Stimulated activated CD8-positive, alpha-beta memory T cell treated with anti-CD3 and anti-CD28 coated beads, Interleukin-12 subunit alpha, Interleukin-12 subunit beta, amount 100 ng/mL, for 4 hours (primary cell): Measurements from ENCODE around the gene MDM2.
"Not testable (repeated sequence)": the region's sequence is repeated elsewhere in the genome, so short reads cannot be mapped to it uniquely, and the experiment has no call there.

ENCODE experiments used
- DNase-seq: peaks from one replicate; pipeline ENCODE4 v3.0.0-alpha.2; 2020; ENCODE audit warnings: low read depth

Gene MDM2

DNA sequence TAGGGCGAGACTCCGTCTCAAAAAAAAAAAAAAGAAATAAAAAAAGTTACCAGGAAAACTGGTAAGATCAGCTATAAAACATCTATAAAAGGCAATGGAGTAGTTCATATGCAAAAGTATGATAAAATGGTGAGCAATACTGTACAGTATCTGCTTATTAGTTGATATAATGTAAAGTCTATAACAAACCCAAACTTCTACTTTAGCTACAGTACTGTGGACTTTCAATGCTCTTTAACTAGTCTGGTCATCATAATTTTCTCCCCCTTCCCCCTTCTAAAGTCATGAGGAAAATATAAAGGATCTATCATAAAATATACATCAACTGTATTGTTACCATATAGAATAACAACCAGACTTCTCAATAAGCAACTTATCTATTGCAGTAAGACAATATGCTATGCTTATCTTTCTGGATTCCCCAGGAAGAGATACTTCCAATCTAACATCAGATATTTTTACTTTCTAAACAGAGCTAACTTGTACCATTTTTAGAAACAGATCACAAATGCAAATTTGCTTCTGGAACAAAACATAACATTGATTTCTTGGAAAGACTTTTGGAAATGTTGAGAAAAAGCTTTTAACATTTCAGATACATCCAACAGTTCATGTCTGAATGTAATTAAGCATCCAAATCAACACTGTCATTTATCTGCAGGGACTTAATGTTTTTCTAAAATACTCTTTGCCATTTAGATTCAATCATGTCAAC is 43.8 kb downstream of the MDM2 start:
- no peak for DNase-seq

DNA sequence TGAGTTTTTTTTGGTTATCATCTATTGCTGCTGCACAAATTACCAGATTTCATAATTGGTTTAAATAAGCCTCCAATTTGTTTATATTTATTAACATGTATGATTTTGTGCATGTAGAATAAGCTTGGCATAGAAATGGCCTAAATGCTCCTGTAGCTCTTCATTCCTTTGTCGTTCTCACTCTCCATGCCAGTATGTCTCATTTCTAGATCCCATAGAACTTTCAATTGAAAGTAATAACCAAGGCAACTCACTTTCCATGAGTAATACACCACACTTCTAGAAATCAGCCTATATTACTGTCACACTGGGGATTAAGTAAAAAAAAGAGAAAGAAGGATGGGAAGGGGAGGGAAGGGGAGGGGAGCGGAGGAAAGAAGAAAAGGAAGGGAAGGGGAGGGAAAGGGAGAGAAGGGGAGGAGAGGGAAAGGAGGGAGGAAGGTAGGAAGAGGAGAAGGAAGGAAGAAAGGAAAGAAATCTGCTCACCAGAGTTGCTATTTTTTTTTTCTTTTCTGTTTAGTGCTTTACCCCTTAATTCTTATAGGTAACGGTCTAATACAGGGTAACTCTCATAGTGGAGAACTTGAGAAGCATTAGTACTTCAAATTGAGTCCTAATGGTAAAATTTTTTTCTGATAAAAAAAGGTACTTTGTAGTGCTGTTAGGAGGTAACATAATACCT is 45.6 kb downstream of the MDM2 start:
- no peak for DNase-seq

DNA sequence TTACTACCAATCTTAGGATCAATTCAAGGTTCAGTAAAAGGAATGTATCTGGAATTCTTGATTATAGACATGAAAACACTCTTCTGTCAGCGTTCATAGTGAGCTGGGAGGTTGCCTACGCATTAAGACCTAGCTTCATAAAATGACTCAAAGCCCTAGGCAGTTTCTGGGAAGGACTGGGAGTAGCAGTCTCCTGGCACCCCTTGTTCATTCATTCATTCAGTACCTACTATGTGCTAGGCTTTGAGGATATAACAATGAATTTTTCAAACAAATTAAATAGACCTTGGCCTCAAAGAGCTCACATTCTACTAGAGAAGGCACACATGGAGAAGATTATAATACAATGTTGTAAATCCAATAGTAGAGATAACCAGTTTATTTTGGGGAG is 46.1 kb downstream of the MDM2 start:
- DNase-seq: no peak

DNA sequence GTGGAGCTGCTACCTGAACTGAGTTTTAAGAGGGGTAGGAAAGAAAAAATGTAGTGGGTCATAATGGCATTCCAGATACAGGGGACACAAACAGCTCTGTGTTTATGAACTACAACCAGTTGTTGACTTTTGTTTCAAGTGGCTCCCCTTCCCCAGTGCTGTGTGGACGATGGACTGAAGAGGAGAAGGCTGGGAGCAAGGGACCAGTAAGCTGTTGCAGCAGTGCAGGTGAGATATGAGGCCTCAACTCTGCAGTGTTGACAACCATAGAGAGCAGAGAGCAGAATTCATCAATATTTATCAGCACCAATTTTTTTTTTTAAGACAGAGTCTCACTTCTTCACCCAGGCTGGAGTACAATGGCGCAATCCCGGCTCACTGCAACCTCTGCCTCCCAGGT is 46.6 kb downstream of the MDM2 start:
- DNase-seq: no peak

DNA sequence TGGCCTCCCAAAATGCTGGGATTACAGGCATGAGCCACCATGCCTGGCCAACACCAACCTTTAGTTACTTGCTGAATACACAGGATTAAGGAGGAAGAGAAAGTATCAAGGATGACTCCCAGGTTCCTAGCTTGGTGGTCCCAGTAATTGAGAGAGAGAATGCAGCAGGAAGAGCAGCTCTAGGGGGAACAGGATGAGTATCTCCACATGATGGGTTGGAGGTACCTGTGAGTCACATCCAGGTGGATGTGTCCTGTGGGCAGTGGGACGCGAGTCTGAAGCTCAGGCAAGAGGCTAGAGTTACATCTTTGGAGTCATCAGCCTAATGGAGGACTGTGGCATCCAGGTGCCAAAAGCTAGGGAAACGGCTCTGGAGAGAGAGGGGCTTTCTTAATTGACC is 47.1 kb downstream of the MDM2 start:
- DNase-seq: no peak

DNA sequence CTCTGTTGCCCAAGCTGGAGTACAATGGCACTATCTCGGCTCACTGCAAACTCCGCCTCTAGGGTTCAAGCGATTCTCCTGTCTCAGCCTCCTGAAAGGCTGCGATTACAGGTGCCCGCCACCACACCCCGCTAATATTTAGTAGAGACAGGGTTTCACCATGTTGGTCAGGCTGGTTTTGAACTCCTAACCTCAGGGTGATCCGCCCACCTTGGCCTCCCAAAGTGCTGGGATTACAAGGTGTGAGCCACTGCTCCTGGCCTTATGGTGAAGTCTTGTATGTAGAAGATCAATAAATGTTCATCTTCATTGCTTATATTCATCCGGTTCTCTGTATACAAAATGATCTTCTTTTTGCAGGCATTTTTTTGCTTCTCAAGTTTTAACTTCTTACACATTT is 47.8 kb downstream of the MDM2 start:
- no peak for DNase-seq

DNA sequence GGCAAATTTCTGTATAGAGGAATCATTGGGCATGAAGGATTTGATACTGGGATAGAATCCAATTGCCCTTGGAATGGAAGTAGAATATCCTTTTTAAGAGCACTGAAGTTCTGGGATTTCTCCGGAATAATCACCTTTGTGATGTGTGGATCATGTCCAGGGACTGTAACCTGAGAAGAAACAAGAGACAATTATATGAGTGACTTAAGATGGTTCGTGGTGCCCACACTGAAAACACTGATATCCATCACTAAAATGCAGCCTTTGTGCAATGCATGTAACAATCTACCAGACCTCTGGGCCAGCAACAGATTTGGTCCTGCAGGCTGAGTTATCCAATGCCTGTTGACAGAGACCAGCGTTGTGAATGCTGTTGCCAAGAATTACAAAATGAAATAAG is 48.5 kb downstream of the MDM2 start:
- no peak for DNase-seq

DNA sequence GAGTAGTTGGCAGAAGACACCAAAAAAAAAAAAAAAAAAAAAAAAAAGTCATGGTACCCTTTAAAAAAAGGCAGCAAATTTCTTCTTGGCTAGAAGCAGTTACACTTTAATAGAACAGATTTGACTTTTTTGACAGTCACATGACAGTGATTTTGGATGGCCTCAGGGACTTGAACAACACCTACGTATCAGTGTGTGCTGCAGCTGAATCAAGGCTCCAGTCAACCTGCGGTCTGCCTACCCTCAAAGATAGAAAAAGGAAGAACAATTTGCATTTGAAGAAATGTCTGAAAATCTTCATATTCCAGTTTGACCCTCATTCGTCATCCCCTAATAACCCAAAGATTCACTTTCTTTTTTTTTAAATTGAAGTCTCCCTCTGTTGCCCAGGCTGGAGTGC is 53.9 kb downstream of the MDM2 start:
- no peak for DNase-seq

DNA sequence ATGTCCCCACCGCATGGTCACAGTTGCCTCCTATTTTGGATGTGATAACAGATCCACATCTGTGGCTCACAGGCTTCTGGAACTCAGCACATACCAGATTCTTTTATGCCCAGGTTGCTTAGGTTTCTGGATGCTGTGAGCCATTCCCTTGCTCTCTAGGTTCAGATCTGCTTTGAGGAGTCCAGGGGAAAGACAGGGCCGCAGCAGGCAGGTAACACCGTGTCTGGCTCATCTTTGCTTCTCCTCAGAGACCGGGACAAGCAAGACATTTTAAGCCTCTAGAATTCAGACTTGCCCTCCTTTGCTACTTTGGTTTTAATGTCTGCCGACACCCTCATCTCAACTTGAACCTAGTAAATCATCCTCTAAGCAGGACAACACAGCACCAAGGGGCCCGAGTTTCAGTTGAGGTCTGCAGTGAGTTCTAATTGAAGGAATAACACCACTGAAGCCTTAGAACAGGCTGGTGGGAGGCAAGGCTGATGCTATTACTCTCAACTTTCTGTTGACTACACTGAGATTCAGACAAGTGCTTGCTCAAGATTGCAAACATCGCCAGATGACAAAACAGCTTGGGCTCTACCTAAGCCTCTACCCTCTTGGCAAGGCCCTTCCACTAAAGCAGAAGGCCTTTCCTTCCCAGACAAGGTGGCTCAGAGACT is 55.3 kb downstream of the MDM2 start:
- DNase-seq: no peak

DNA sequence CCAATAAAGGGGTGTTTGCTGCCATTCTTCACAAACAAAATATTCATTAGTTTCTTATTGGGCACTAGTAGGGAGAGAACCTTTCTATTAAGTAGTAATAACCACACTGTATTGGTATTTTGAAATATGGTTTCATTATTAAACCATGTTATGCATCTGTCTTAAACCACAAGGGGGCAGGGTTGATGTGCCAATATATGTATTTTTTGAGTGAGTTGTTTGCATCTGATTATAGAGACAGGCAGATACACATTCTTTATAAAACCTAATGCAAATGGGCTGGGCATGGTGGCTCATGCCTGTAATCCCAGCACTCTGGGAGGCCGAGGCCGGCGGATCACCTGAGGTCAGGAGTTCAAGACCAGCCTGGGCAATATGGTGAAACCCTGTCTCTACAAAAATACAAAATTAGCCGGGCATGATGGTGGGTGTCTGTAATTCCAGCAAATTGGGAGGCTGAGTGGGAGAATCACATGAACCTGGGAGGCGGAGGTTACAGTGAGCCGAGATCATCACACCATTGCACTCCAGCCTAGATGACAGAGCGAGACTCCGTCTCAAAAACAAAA is 56.0 kb downstream of the MDM2 start:
- DNase-seq: not testable (repeated sequence)

DNA sequence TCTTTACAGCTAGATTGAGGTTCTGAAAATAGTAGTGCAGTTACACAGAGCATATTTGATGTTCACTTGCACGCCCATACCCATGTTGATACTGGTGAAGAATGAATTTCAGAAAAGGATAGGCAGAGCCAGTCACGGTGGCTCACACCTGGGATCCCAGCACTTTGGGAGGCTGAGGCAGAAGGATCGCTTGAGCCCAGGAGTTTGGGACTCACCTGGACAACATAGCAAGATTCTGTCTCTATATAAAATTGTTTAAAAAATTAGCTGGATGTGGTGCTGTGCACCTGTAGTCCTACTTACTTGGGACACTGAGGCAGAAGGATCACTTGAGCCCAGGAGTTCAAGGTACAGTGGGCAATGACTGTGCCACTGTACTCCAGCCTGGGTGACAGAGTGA is 56.6 kb downstream of the MDM2 start:
- no peak for DNase-seq

DNA sequence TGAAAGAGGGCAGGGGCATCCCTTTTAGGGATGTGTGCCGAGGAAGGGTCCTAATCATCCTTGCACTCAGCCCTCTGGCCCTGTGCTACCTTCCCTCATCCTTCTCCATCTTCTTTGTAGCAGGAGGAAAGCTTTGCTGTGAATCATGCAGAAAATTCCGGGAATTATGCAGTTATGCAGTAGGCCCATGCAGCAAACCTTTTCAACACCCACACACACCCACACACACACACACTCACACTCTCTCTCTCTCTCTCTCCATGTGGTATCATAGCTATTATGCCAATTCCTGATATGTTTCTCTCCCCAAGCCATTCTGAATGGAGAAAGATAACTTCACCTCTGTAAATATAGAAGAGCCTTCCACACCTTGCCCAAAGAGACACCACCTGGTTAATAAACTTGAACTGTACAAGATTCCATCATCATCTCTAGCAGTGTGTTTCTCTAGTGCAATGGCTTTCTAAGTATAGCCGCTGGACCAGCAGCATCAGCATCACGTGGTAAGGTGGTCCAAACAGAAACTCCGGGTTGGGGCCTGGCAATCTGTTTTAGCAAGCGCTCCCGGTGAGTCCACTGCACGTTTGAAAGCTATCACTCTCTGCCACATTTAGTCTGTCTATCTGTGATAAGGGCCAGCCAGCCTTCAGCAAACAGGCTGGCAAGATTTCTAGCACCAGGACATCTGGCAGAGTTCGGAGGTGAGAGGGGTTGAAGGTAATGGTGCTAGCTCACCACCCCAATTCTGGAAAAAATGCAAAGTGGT is 57.6 kb downstream of the MDM2 start:
- DNase-seq: no peak

DNA sequence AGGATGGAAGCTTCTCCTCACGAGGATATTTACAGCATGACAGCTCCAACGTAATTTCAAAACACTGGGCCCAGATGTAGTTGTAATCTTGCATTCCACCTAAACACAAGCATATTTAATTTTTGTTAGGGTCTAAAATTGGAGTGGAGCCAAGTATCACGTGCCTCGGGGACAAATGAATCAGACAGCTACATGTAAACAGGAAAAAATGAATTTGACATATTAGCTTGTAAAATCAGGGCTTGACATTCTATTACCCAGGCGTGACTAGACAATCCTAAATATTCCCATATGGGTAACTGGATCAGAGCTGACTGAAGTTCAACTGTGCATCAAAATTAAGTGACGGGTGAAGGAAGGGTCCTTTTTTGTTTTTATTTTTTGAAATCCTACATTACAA is 59.0 kb downstream of the MDM2 start:
- DNase-seq: no peak

DNA sequence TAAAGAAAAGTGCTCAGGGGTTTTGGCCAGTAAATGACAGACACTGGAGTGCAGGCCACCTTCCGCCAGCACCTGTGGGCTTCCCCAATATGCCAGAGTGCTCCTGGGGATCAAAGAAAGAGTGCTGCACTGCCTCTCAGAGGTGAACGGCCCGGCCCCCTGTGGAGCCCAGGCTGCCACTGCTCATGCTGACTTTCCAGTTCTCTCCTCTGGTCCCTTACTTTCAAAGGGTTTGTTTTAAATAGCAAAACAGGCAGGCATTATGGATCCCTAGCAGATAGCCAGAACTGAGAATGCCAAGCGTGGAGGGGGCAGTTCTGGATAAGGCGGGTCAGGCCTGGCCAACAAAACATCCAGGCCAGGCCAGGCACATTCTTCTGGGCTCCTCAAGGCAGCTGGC is 59.6 kb downstream of the MDM2 start:
- DNase-seq: no peak

DNA sequence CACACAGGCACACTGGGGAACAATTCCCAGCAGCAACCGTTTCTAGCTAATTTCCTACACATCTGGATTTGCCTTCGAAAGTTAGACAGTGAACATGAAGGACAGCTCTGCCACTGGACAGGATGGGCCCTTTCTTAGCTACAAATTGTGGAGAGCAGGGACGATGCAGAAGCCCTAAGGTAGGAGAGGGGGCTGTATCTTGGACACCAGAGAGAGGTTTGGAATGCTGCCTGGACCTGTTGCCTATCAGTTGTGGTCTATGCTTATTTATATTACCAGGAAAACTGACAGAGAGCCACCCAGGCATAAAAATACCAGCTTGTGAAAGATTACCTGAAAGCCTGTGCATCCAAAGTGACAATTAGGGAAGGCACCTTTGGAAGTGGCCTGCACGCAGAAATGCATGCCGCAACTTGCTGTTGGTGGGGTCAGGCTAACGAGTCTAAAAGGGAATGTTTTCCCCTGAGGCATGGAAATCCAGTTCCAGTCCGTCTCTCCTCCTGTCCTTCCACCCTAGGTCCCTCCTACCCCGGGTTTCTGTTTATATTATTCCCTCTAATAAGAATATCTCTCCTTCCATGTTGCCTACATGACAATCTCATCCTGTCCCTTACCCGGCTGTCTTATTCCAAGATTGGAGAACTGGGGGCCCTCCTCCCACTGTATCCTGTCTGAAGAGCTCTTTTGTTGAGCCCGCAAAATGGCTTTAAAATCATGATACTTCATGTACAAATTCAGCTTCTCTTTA is 60.2 kb downstream of the MDM2 start:
- DNase-seq: no peak

DNA sequence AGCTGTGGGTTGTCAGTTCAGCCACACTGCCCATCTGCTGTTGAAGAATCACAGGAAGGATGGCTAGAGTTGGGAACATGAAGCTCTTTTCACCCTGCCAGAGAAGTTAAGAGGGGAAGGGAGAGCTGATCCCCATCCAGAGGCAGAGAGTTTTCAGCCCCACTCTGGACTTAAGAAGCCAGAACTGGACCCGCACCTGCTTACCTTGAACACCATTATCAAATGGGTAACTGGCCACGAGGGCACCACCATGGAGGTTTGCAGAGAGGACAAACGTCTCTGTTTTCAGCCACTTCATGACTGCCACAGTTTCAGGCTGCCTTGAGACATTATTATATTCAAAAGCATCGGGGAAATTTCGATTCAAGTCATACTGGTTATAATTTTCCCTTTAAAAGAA is 62.0 kb downstream of the MDM2 start:
- no peak for DNase-seq

DNA sequence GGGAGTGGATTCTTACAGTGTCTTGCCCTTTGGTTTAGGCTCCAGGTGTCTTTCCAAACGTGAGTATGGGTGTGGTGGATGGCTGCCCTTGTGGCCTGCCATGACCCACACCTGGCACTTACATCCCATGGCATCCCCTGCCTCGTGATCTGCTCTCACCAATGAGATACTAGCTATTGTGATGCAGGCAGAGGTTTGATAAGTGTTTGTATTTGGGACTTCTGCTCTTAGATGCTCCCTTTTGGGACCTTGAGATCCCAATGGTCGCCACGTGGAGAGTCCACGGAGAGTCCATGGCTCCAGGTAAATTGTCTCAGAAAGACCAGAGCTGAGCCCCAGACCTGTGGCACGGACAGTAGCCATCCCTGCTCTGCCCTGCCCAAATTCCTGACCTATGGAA is 62.5 kb downstream of the MDM2 start:
- DNase-seq: no peak

DNA sequence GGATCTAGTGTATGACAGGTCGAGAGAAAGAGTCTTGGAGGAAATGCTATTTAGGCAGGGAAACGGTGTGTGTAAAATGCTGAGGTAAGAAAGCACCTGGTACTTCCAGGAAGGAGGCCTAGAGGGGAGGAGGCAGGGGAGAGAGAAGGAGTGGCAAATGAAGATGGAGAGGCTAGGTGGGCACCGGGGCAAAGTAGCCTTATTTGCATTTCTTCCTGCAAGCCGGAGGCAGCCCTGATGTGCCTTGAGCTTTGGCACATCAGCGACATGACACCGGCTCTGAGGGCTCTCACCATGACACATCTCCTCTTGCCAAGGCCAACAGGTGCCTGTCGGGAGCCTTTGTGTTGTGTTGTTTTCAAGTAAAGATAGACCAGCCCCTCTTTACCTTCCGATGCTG is 63.4 kb downstream of the MDM2 start:
- DNase-seq: no peak

DNA sequence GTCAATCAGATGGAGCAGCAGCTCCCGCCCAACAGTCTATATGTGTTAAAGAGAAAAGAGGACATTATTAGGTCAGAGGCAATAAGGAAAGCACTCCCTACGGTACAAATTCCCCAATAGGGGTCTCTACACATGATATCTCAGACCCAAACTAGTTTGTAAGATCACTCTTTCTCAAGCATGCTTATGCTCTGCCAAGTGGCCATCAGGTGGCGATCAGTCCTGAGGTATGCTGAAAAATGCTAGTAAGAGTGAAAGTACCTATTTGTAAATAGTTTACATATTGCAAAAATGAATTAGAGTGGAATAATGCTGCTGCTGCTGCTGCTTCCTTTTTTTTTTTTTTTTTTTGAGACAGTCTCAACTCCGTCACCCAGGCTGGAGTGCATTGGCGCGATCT is 63.9 kb downstream of the MDM2 start:
- DNase-seq: no peak

DNA sequence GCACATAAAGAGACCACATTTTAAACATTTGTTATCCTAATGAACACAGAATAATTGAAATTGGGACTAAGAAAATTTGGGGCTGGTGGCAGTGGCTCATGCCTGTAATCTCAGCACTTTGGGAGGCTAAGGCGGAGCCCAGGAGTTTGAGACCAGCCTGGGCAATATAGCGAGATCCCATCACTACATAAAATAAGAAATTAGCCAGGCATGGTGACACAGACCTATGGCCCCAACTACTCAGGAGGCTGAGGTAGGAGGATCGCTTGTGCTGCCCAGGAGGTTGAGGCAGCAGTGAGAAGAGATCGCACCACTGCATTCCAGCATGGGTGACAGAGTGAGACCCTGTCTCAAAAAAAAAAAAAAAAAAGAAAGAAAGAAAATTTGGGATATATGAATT is 65.3 kb downstream of the MDM2 start:
- DNase-seq: no peak

DNA sequence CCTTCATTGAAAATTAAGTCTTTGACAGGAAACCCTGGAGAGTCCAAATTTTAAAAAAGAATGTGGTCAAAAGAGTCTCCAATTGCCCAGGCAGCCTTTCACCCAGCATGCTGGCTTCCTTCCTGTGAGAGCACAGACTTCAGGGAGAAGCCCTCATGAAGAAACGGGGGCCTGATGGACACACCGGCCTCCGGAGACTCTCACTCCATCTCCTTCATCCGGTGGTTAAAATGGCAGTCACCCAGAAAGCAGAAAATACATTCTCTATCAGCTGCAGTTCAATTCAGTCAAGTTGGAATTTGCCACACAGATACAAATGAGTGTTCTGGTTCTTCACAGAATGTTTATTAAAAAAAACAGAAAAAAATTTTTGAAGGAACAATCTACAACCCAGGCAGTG is 68.5 kb downstream of the MDM2 start:
- no peak for DNase-seq

DNA sequence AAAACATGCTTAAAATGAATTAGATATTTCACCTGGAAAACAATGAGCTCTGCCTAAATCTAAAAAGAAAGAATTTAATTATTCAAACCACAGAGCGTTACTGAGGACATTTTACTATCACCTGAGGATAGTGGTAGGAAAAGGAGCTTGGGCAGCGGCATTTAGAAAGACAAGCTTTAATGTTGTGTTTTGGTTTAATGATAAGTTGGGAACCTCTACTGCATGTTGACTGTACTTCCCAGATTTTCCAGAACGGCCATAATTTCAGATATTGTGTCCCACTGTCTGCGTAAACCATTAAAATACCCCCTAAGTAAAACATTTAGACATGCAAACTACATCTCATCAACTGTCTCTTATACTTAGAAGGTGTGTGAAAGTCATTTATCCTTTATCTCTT is 69.6 kb downstream of the MDM2 start:
- DNase-seq: no peak
